CD4-positive, alpha-beta T cell treated with Interleukin-10 for 1 hour (primary cell): ENCODE data around the gene FAM241A.
A peak's percentile ranks its signal among the peaks of the same experiment; 100 is the strongest.

ENCODE experiments used
- DNase-seq: peaks from one replicate; pipeline ENCODE4 v3.0.0-alpha.2; 2020

The FAM241A gene

DNA sequence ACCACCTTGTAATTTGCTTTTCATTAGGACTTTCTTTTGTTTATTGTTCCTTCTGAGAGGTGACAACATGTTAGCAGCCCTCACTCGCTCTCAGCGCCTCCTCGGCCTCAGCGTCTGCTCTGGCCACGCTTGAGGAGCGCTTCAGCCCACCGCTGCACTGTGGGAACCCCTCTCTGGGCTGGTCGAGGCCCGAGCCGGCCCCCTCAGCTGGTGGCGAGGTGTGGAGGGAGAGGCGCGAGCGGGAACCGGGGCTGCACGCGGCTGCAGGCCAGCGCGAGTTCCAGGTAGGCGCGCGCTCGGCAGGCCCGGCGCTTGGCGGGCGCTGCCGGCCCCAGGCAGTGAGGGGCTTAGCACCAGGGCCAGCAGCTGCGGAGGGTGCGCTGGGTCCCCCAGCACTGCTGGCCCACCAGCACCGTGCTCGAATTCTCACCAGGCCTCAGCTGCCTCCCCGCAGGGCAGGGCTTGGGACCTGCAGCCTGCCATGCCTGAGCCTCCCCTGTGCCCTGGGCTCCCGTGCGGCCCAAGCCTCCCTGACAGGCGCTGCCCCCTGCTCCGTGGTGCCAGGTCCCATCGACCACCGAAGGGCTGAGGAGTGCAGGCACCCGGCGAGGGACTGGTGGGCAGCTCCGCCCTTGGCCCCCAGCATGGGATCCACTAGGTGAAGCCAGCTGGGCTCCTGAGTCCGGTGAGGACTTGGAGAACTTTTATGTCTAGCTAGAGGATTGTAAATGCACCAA is 77.1 kb downstream of the FAM241A start:
- no peak for DNase-seq

DNA sequence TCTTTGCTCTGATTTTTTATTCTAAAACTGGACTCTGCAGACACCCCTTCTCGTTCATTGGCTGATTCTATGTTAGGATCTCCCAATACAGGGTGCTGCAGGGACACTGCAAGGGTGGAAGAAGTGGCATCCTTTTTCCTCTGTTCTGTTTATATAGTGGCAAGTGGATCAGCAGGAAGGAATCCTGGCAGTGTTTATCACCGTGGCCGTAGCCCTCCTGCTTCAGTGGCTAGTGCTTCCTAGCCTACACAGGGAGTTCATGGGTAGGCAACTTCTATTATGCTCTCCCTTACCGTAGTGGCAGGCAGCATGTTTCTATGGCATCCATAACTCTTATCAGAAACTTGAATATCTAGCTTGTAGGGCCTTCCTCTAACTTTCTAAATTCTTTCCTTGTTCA is 79.9 kb downstream of the FAM241A start:
- no peak for DNase-seq

DNA sequence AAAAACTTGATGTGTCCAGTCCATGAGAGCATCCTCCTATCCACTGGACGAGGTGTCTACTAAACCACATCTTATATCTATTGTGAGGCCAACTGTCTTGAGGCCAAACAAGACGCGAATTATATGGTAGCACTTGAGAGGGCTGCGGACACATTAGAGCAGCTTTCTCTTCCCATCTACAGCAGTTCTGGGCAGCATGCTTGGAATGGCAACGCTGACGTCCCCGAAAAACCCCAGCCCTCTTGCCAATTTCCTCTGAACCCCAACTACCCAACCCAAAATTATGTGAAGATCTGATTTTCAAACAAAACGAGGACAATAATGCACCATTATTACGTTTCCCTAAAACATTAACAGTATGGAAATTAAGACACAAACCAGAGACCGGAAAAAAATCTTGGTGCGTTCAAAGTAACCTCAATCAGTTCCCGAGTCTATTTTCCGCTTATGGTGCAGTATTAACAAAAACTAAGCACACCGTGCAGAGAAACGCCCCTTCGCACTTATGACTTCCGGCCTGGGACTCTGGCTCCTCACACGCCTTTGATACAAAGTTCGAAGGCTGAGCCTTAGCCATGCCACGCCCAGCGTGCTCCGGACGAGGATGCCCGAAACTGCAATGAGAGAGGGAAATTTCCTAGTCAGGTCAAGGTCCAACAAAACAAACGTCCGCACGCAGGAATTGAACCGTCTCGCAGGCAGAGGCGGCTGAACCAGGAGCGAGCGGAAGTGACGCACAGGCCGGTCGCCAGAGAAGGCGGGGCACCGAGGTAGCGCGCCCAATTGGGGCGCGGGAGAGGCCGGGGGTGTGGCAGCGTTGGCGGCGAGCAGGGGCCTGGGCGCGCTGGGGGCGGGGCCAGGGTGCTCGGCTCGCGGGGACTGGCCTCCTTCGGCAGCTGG is 85.9 kb downstream of the FAM241A start:
- DNase-seq: peak; percentile 96

DNA sequence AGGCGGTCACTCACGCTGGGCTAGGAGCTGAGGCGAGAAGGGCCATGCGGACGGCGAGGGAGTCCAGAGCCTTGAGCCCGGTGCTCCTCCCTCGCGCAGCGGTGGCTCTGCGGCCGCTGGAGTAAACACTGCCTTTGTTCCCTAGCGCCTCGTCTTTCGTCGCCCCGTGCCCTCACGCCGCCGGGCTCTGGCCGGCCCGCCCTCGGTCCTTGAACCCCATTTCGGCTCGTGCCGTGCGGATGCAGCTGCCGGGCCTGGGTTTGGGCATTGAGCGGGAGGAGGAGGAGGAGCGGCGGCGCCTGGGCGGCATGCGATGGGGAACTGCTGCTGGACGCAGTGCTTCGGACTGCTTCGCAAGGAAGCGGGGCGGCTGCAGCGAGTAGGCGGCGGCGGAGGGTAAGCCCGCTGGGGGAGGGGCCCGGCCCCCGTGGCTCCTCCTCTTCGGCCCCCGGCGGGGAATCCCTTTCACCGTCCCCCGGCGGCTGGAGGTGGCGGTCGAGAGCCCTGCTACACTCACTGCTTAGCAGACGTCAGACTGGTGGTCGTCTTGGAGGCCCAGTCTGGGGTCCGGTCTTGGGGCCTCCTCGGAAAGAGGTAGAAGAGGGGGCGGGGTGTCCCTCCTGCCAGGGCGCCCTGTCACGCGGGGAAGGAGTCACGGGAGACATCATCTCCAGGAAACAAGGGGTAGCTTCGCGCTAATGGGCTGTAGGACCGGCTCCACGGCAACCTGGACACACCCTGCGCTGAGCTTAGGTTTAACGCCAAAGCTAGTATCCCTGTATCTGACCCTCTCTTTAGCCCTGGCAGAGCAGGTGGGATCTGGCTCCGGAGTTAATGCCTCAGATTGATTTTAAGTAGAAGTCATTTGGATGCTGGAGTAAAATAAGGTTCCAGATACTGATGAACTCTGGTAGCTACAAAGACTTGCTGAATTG is 86.8 kb downstream of the FAM241A start, which contains the start of gene AP1AR:
Gene AP1AR (plus strand): TSS at position 9 of the 935 bp plus-strand sequence. CDS start 305 bp downstream, at position 314.
- DNase-seq: peak; percentile 85

DNA sequence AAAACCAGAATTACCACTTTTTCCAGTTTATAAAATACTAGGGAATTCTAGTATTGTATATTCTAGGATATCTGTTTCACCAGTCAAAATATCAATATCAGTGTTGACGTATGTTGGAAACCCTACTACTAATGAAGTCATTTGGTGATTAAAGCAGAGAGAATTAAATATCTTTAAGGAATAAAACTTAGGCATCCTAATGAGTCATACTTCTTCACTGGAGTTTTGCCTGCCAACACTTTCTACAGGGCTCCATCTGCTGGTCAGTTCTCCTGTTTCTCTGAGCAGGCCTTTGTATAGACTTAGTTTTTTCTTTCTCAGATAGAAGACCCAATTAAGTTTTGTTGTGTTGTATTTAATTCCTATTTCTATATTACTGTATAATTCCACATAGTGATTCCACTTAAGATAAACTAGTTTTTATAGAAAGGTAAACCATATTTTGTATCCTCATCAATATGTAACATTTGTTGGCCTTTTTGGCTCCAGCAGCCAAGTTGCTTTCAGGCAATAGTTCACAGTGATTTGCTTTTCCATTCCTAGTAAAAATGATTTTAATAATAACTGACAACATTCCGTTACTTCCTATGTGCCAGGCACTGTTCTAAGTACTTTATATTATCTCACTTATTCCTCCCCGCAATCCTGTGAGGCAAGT is 89.8 kb downstream of the FAM241A start:
- peak; percentile 73 for DNase-seq

DNA sequence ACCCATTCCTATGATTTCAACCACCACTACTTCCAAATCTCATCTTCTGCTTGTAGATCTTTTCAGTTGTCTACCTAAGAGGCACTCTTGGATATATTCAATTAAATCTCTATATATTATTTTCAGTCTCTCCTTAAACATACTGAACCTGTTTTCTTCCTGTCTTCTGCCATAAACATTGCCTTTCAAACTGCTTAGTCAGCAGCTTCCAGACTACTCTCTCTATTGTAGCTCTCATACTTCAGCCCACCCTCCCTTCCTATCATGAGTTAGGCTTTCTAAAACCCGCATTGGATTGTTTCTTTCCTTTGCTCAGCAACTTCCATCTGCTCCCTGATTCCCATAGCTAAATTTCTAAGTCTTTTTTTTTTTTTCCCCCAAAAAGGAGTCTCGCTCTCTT is 90.8 kb downstream of the FAM241A start:
- DNase-seq: no peak

DNA sequence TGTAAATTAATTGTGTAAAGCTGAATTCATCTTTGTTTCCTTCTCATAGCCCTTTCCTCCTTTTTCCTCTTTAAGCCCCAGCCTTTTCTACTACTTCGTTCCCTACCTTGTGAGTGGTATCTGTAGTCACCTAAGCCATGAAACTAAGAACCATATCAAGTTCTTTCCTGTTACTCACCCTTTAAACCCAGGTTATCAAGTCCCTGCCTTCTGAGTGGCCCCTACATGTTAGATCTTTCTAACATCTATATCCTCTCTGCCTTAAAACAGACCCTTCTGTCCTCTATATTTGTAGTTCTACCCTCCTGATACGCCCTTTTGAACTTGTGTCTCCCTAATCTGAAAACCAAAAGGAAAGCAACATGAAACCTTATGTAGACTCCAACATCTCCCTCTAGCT is 93.6 kb downstream of the FAM241A start:
- no peak for DNase-seq
